OCI-LY7 (cell line): ENCODE data around the gene MLLT3.

Source experiments
- CTCF ChIP-seq: fragments of 200-600 bp; sonication (generic); conservative IDR thresholded peaks from 2 replicates; pipeline ENCODE4 v1.5.1; 2014; ENCODE audit warnings: mild to moderate bottlenecking, antibody characterized with exemption, low read length, moderate library complexity, mixed read lengths
- EZH2phosphoT487 ChIP-seq: fragments of 200-600 bp; sonication (generic); IDR thresholded peaks from 2 replicates; pipeline ENCODE4 v1.6.1; 2018; ENCODE audit warnings: low read depth, borderline replicate concordance, mild to moderate bottlenecking, mixed run types, antibody characterized with exemption, low read length, moderate library complexity, mixed read lengths

GRCh38 chr9:20479419-20480155 is 142.7 kb downstream of the MLLT3 start:
- TF ChIP-seq CTCF (no peak), EZH2phosphoT487 (no peak)
